OCI-LY7 (cell line): Measurements from ENCODE around the gene AKR1C8. TPM values are rescaled to one million over a fixed set of nuclear protein-coding genes. Genes with fewer than 3 reads are reported as not detected.
"Not testable (repeated sequence)": the region's sequence is repeated elsewhere in the genome, so short reads cannot be mapped to it uniquely, and the experiment has no call there.

Experiments used
- BruUV-seq: library from RNA; stranded (reverse); fragments of 400-500 nt; replicated peaks from 2 replicates; lab custom pipeline; 2021; lab: Mats Ljungman, UMichigan
- CTCF ChIA-PET: fragments of 300-600 bp; sonication (Branson Sonifier 250); formaldehyde crosslinking; loops from one replicate; lab custom pipeline; 2022; ENCODE audit warnings: antibody characterized with exemption; ENCODE audit not compliant: unreplicated experiment; lab: Charles Lee
- POLR2A ChIA-PET: fragments of 300-600 bp; sonication (Branson Sonifier 250); formaldehyde crosslinking; loops from one replicate; lab custom pipeline; 2022; ENCODE audit warnings: antibody characterized with exemption; lab: Charles Lee
- DNase-seq: peaks from one replicate; pipeline ENCODE4 v3.0.0-alpha.2; 2015; ENCODE audit warnings: low spot score
- H2AFZ ChIP-seq: fragments of 200-600 bp; sonication (generic), shearing (Covaris generic); 2 replicates; pipeline ENCODE4 v1.6.1; 2014; ENCODE audit warnings: mild to moderate bottlenecking, antibody characterized with exemption, low read length, moderate library complexity
- H3K27ac ChIP-seq: fragments of 200-600 bp; sonication (generic); 2 replicates; pipeline ENCODE4 v1.5.1; 2014; ENCODE audit warnings: mixed run types, low read depth, mild to moderate bottlenecking, moderate library complexity, low read length, inconsistent platforms; ENCODE audit not compliant: poor library complexity, severe bottlenecking
- H3K36me3 ChIP-seq: fragments of 200-600 bp; sonication (generic); 2 replicates; pipeline ENCODE4 v1.6.1; 2014; ENCODE audit warnings: mild to moderate bottlenecking, antibody characterized with exemption, low read length, moderate library complexity, mixed read lengths; ENCODE audit not compliant: insufficient read depth
- H3K4me1 ChIP-seq: fragments of 200-600 bp; sonication (generic); 2 replicates; pipeline ENCODE4 v1.5.1; 2014; ENCODE audit warnings: mild to moderate bottlenecking, low read length; ENCODE audit not compliant: insufficient read depth, poor library complexity, severe bottlenecking
- H3K4me2 ChIP-seq: fragments of 200-600 bp; sonication (generic); 2 replicates; pipeline ENCODE4 v1.6.1; 2014; ENCODE audit warnings: mild to moderate bottlenecking, low read length
- H3K4me3 ChIP-seq: fragments of 200-600 bp; sonication (generic); 2 replicates; pipeline ENCODE4 v1.5.1; 2014; ENCODE audit warnings: mild to moderate bottlenecking, low read depth, low read length; ENCODE audit not compliant: poor library complexity, severe bottlenecking
- H3K79me2 ChIP-seq: fragments of 200-600 bp; sonication (generic); 2 replicates; pipeline ENCODE4 v1.6.1; 2016; ENCODE audit warnings: low read depth, mild to moderate bottlenecking, low read length, moderate library complexity, mixed read lengths; ENCODE audit not compliant: insufficient read depth
- H3K9me2 ChIP-seq: fragments of 200-600 bp; sonication (generic); 2 replicates; pipeline ENCODE4 v1.6.1; 2016; ENCODE audit warnings: mild to moderate bottlenecking, low read length, mixed read lengths; ENCODE audit not compliant: insufficient read depth
- H3K9me3 ChIP-seq: fragments of 200-600 bp; sonication (generic); 2 replicates; pipeline ENCODE4 v1.6.1; 2014; ENCODE audit warnings: mild to moderate bottlenecking, mixed run types, low read length, mixed read lengths
- H4K20me1 ChIP-seq: fragments of 200-600 bp; sonication (generic); 2 replicates; pipeline ENCODE4 v1.6.1; 2014; ENCODE audit warnings: mild to moderate bottlenecking, antibody characterized with exemption, low read length, moderate library complexity, mixed read lengths; ENCODE audit not compliant: insufficient read depth
- CTCF ChIP-seq: fragments of 200-600 bp; sonication (generic); conservative IDR thresholded peaks from 2 replicates; pipeline ENCODE4 v1.5.1; 2014; ENCODE audit warnings: mild to moderate bottlenecking, antibody characterized with exemption, low read length, moderate library complexity, mixed read lengths
- EZH2phosphoT487 ChIP-seq: fragments of 200-600 bp; sonication (generic); IDR thresholded peaks from 2 replicates; pipeline ENCODE4 v1.6.1; 2018; ENCODE audit warnings: low read depth, borderline replicate concordance, mild to moderate bottlenecking, mixed run types, antibody characterized with exemption, low read length, moderate library complexity, mixed read lengths
- intact Hi-C: fragments of 100-400 bp; cut with micrococcal nuclease; formaldehyde crosslinking; loops from one replicate; pipeline ENCODE4 v1.10.0; 2022; ENCODE audit not compliant: unreplicated experiment
- total RNA-seq, 2 experiments: library from RNA; depleted of rRNA in 1 of 2; stranded (reverse); fragments of >200 nt in 1 of 2; shearing (Covaris generic) in 1 of 2; gene quantifications; 2 replicates each; pipeline ENCODE4 v1.2.3, GENCODE V29; 2014 to 2022

Gene AKR1C8
- total RNA-seq, 2 experiments from 2014 or later, result not detected

GRCh38 chr10:5117026-5117425 is 67.9 kb downstream of the AKR1C8 start:
- no peak for DNase-seq
- H3K9me3 ChIP-seq, result no peaks in the 10 kb centered on the region
- no peak overlapping the region for H2AFZ ChIP-seq
- no peak overlapping the region for H3K4me2 ChIP-seq
- H3K27ac ChIP-seq, result no peak overlapping the region
- ChIA-PET CTCF (no interaction called here), POLR2A (no interaction called here)
- H3K4me1 ChIP-seq, result no peaks in the 10 kb centered on the region
- no peak overlapping the region for H3K4me3 ChIP-seq
- H4K20me1 ChIP-seq, result no peaks in the 10 kb centered on the region
- no peaks in the 10 kb centered on the region for H3K36me3 ChIP-seq
- intact Hi-C loops, result no loop called here
- no peaks in the 10 kb centered on the region for H3K79me2 ChIP-seq
- H3K9me2 ChIP-seq, result no peaks in the 10 kb centered on the region
- no TSS peak for BruUV-seq
- no peak for TF ChIP-seq CTCF

GRCh38 chr10:5116621-5117020 is 68.3 kb downstream of the AKR1C8 start:
- POLR2A ChIA-PET, result no interaction called here
- H3K4me1 ChIP-seq, result no peaks in the 10 kb centered on the region
- H3K4me3 ChIP-seq, result no peak overlapping the region
- no TSS peak for BruUV-seq
- H3K27ac ChIP-seq, result no peak overlapping the region
- H3K9me2 ChIP-seq, result no peaks in the 10 kb centered on the region
- H3K79me2 ChIP-seq, result no peaks in the 10 kb centered on the region
- no peaks in the 10 kb centered on the region for H3K9me3 ChIP-seq
- H2AFZ ChIP-seq, result no peak overlapping the region
- intact Hi-C loops, result no loop called here
- no peak overlapping the region for H3K4me2 ChIP-seq
- CTCF ChIA-PET, result no interaction called here
- no peaks in the 10 kb centered on the region for H4K20me1 ChIP-seq
- no peaks in the 10 kb centered on the region for H3K36me3 ChIP-seq
- DNase-seq, result no peak
- no peak for TF ChIP-seq EZH2phosphoT487
- no peak for TF ChIP-seq CTCF

DNA sequence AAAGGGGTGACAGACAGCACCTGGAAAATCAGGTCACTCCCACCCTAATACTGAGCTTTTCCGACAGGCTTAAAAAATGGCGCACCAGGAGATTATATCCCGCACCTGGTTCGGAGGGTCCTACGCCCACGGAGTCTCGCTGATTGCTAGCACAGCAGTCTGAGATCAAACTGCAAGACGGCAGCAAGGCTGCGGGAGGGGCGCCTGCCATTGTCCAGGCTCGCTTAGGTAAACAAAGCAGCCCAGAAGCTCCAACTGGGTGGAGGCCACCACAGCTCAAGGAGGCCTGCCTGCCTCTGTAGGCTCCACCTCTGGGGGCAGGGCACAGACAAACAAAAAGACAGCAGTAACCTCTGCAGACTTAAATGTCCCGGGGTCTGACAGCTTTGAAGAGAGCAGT is 75.1 kb downstream of the AKR1C8 start:
- H3K9me2 ChIP-seq, H2AFZ ChIP-seq, intact Hi-C loops, H3K36me3 ChIP-seq, H3K4me2 ChIP-seq, CTCF ChIA-PET, H3K79me2 ChIP-seq, H3K9me3 ChIP-seq, H4K20me1 ChIP-seq, DNase-seq, H3K4me3 ChIP-seq, H3K27ac ChIP-seq, H3K4me1 ChIP-seq, BruUV-seq, POLR2A ChIA-PET: not testable (repeated sequence)
